Measurements from ENCODE around the gene MRPL40.
"Not testable (repeated sequence)": the region's sequence is repeated elsewhere in the genome, so short reads cannot be mapped to it uniquely, and the experiment has no call there.

Gene MRPL40

GRCh38 chr22:19407649-19408606 lies 24.4 kb upstream of the MRPL40 start:
- no peak for DNase-seq

GRCh38 chr22:19410941-19411689 lies 21.2 kb upstream of the MRPL40 start:
- DNase-seq: no peak

- DNase-seq: no peak
Measured at GRCh38 chr22:19411690-19412045, 20.7 kb upstream of the MRPL40 start.

- DNase-seq: no peak
Measured at GRCh38 chr22:19412478-19412877, 19.9 kb upstream of the MRPL40 start.

GRCh38 chr22:19412923-19413322 lies 19.4 kb upstream of the MRPL40 start:
- no peak for DNase-seq

GRCh38 chr22:19419086-19419463 lies 13.3 kb upstream of the MRPL40 start:
- no peak for DNase-seq

- peak; percentile 59 for DNase-seq
Measured at GRCh38 chr22:19419464-19420178, 12.7 kb upstream of the MRPL40 start.

GRCh38 chr22:19420321-19420720 lies 12.0 kb upstream of the MRPL40 start:
- no peak for DNase-seq

- no peak for DNase-seq
Measured at GRCh38 chr22:19422440-19423301, 9.7 kb upstream of the MRPL40 start.

GRCh38 chr22:19424186-19424500 lies 8.2 kb upstream of the MRPL40 start:
- DNase-seq: no peak

GRCh38 chr22:19429950-19430889 lies 2.1 kb upstream of the MRPL40 start:
- peak; percentile 55 for DNase-seq

GRCh38 chr22:19430890-19431541 lies 1.3 kb upstream of the MRPL40 start:
- DNase-seq: peak; percentile 42

- DNase-seq: peak; percentile 88
Measured at GRCh38 chr22:19431649-19432132, 654 bp upstream of the MRPL40 start, which contains the start of gene HIRA. HIRA (minus strand) TSS chr22:19431733; CDS start chr22:19431476, 257 bp downstream.

GRCh38 chr22:19434401-19434800 lies 2.1 kb downstream of the MRPL40 start:
- DNase-seq: no peak

- DNase-seq: no peak
Measured at GRCh38 chr22:19434829-19435580, 2.7 kb downstream of the MRPL40 start.

- not testable (repeated sequence) for DNase-seq
Measured at GRCh38 chr22:19436444-19437161, 4.3 kb downstream of the MRPL40 start.

GRCh38 chr22:19438298-19438697 lies 6.0 kb downstream of the MRPL40 start:
- no peak for DNase-seq

GRCh38 chr22:19440411-19441195 lies 8.3 kb downstream of the MRPL40 start:
- DNase-seq: no peak

Data from stimulated activated CD4-positive, alpha-beta T cell treated with anti-CD3 and anti-CD28 coated beads, Interleukin-15, amount 100 ng/mL, for 24 hours (primary cell).